C4-2B (cell line): ENCODE results near the gene TP73.

Experiments used
- CTCF ChIP-seq: fragments of 450-650 bp; conservative IDR thresholded peaks from 2 replicates; pipeline ENCODE4 v1.5.1; 2017; ENCODE audit warnings: mild to moderate bottlenecking
- ZFX ChIP-seq: fragments of 450-650 bp; IDR thresholded peaks from 2 replicates; pipeline ENCODE4 v1.6.1; 2017

- TF ChIP-seq CTCF (no peak), ZFX (no peak)
Measured at GRCh38 chr1:3745071-3745470, 92.8 kb downstream of the TP73 start.
